ENCODE data around the gene SLC6A6.

DNA sequence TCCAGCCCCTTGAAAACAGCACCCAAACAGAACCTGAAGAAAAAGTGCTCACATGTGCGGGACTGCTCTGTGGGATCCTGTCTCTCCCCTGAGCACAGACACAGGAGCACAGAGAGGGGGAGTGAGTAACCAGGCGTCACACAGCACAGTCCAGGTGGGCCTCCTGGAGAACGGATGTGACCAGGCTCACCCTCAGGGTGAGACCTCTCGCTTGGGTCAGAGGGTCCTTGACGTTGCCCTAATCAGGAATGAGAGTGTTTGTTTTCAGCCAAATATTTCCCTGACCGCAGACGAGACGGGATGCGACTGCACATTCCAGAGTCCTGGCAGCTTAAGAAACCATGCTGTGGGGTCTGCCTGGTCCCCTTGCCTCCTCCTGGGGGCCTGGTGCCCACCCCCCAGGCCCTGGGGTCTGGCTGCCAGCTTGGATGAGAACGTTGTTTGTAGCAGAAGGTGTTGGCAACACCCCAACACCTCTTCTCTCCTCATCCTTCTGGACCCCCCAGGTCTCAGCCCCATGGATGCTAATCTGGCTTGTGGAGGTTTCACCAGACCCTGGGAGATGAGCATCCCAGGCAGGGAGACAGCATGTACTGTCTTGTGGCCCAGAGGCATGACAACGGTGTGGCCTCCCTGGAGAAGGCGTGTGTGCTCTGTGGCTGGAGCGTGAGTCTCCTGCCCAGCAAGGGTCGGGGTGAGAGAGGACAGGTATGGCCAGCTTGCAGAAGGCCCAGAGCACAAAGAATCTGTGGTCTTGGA is 42.1 kb upstream of the SLC6A6 start:
- TF ChIP-seq POLR2AphosphoS5 (IDR thresholded peaks at IDR 0.05; ENCODE audit: low read depth, low read length) (no peak), TAF1 (IDR thresholded peaks at IDR 0.05; ENCODE audit: low read depth, low read length) (no peak), POLR2A (IDR thresholded peaks at IDR 0.05; ENCODE audit: low read depth, low read length) (no peak), POU2F2 (IDR thresholded peaks at IDR 0.05; ENCODE audit: low read depth, low read length) (no peak), SPI1 (IDR thresholded peaks at IDR 0.05; ENCODE audit: low read depth, low read length) (no peak), PAX5 (IDR thresholded peaks at IDR 0.05; ENCODE audit: insufficient read depth, low read length, severe bottlenecking) (no peak)
